K562 (cell line): ENCODE results near the gene BAG5. TPM values are rescaled to one million over a fixed set of nuclear protein-coding genes. Genes with fewer than 3 reads are reported as not detected.
A peak's percentile ranks its signal among the peaks of the same experiment; 100 is the strongest.

ENCODE experiments used
- ARID1B ChIP-seq: fragments of 450-650 bp; IDR thresholded peaks from 2 replicates; pipeline ENCODE4 v1.6.1; 2016; ENCODE audit warnings: antibody characterized with exemption, mild to moderate bottlenecking, inconsistent platforms
- ATF1 ChIP-seq, 2 experiments: fragments of 450-650 bp in 1 of 2; IDR thresholded peaks; 2 replicates each; pipeline ENCODE4 v1.6.1; 2016; ENCODE audit warnings: missing compliant biosample characterization in 1 of 2, missing genetic modification characterization in 1 of 2
- BRF2 ChIP-seq: IDR thresholded peaks from 3 replicates; pipeline ENCODE4 v1.6.1; 2011; ENCODE audit warnings: borderline replicate concordance, mild to moderate bottlenecking; ENCODE audit not compliant: insufficient read length, insufficient read depth
- HBP1 ChIP-seq: fragments of 450-650 bp; formaldehyde crosslinking; IDR thresholded peaks from 2 replicates; pipeline ENCODE4 v1.4.0; 2022; ENCODE audit warnings: missing genetic modification characterization
- ID3 ChIP-seq, 2 experiments: fragments of 250-450 bp in 1 of 2; fragments of 450-650 bp in 1 of 2; sonication (Bioruptor Pico) in 1 of 2; IDR thresholded peaks; 2 replicates each; pipeline versions ENCODE4 v1.6.1 to v1.8.0; 2016 to 2021; ENCODE audit warnings: mild to moderate bottlenecking in 2 of 2, moderate library complexity in 2 of 2, missing compliant biosample characterization in 1 of 2, missing genetic modification characterization in 1 of 2
- KDM1A ChIP-seq, 2 experiments: fragments of 450-650 bp; IDR thresholded peaks; 2 replicates each; pipeline ENCODE4 v1.6.1; 2016; ENCODE audit warnings: mild to moderate bottlenecking in 2 of 2
- MAX ChIP-seq: sonication (generic); formaldehyde crosslinking; IDR thresholded peaks from 2 replicates; pipeline ENCODE4 v1.9.0; 2022; ENCODE audit warnings: mild to moderate bottlenecking, missing genetic modification reagents
- MCM5 ChIP-seq: fragments of 450-650 bp; IDR thresholded peaks from 2 replicates; pipeline ENCODE4 v1.6.1; 2016; ENCODE audit warnings: low read depth
- PRMT5 ChIP-seq: sonication (generic); formaldehyde crosslinking; IDR thresholded peaks from 2 replicates; pipeline ENCODE4 v1.5.0; 2020; ENCODE audit warnings: missing genetic modification reagents
- PTRF ChIP-seq: fragments of 450-650 bp; IDR thresholded peaks from 2 replicates; pipeline ENCODE4 v1.6.1; 2016; ENCODE audit warnings: mild to moderate bottlenecking, missing genetic modification characterization, missing compliant biosample characterization
- RB1 ChIP-seq: fragments of 450-650 bp; IDR thresholded peaks from 2 replicates; pipeline ENCODE4 v1.6.1; 2017; ENCODE audit warnings: low read depth, mild to moderate bottlenecking
- SFPQ ChIP-seq: fragments of 200-400 bp; formaldehyde crosslinking; IDR thresholded peaks from 2 replicates; pipeline ENCODE4 v1.6.1; 2017; ENCODE audit warnings: mild to moderate bottlenecking, low read depth, low read length, moderate library complexity
- SMAD4 ChIP-seq: fragments of 250-450 bp; sonication (Bioruptor Pico); conservative IDR thresholded peaks from 2 replicates; pipeline ENCODE4 v1.8.0; 2021; ENCODE audit warnings: inconsistent platforms, mild to moderate bottlenecking, moderate library complexity
- TAF1 ChIP-seq: IDR thresholded peaks from 2 replicates; pipeline ENCODE4 v1.6.1; 2011; ENCODE audit warnings: mild to moderate bottlenecking, low read length, moderate library complexity; ENCODE audit not compliant: insufficient read depth, control insufficient read depth, severe bottlenecking; ENCODE audit errors: extremely low read depth
- ZBTB9 ChIP-seq: fragments of 450-650 bp; formaldehyde crosslinking; IDR thresholded peaks from 2 replicates; pipeline ENCODE4 v1.4.0; 2020; ENCODE audit warnings: mild to moderate bottlenecking, moderate library complexity
- ZNF197 ChIP-seq: fragments of 200-800 bp; sonication (Bioruptor generic); IDR thresholded peaks from 2 replicates; pipeline ENCODE4 v1.6.1; 2016; ENCODE audit warnings: low read depth, missing genetic modification characterization, missing compliant biosample characterization
- ZNF239 ChIP-seq: fragments of 250-450 bp; sonication (Bioruptor Pico); IDR thresholded peaks from 2 replicates; pipeline ENCODE4 v1.4.0; 2020; ENCODE audit warnings: mild to moderate bottlenecking
- polyA plus RNA-seq, 8 experiments: library from polyadenylated mRNA; depleted of rRNA in 4 of 8; stranded (reverse) in 5 of 8; unstranded in 3 of 8; fragments of >200 nt; fragmentation: Nextera tagmentation in 2 of 8; fragmentation: Illumina TruSeq in 1 of 8; extraction: Ambion mirVana in 2 of 8; extraction: Trizol in 1 of 8; gene quantifications; 2 replicates each; pipeline versions ENCODE4 v1.2.1 to v1.2.3, GENCODE V29; 2011 to 2014; ENCODE audit warnings: inconsistent platforms in 1 of 8, missing spikeins in 1 of 8
- total RNA-seq, 7 experiments: library from RNA; depleted of rRNA in 6 of 7; stranded (reverse); fragments of >200 nt in 6 of 7; fragmentation: Illumina TruSeq in 2 of 7; extraction: Trizol in 2 of 7; gene quantifications; 2 replicates each; pipeline versions ENCODE4 v1.2.1 to v1.2.3, GENCODE V29; 2011 to 2021; ENCODE audit warnings: low replicate concordance in 1 of 7

BAG5 gene
- total and polyA plus RNA-seq, 9 of the 15 experiments (the other 6 are each of a cell fraction or from before 2014, with no cell fraction given): 7.9 to 21.4 (median 13.2) TPM

GRCh38 chr14:103520657-103521437 lies 41.6 kb downstream of the BAG5 start (continued):
- TF ChIP-seq HBP1 (CRISPR knock-in tag) (no peak), MCM5 (no peak), KDM1A (IDR thresholded peaks at IDR 0.05) (peak in 1 of 2 experiments; percentile 48; a peak in 1 of 4 replicates), PRMT5 (CRISPR knock-in tag) (no peak), ZNF239 (CRISPR knock-in tag) (no peak), ARID1B (peak; percentile 33; the same call in 1 of the 2 replicates), BRF2 (no peak), ATF1 (CRISPR knock-in tag; IDR thresholded peaks at IDR 0.05) (no peak), ATF1 (tag; IDR thresholded peaks at IDR 0.05) (peak; percentile 77), SFPQ (no peak), ZBTB9 (0 out of 2 replicates have a peak, but pooled peaks have one; percentile 32), TAF1 (no peak), MAX (CRISPR knock-in tag) (peak; percentile 70; the same call in 1 of the 2 replicates), PTRF (no peak), ID3 (CRISPR knock-in tag; IDR thresholded peaks at IDR 0.05) (no peak), ID3 (tag; IDR thresholded peaks at IDR 0.05) (no peak), ZNF197 (no peak), SMAD4 (peak; percentile 37), RB1 (peak; percentile 55; the same call in 1 of the 2 replicates)
